ENCODE measurements around the gene SPTBN5. TPM values are rescaled to one million over a fixed set of nuclear protein-coding genes. Genes with fewer than 3 reads are reported as not detected.

SPTBN5 gene
- total RNA-seq, 2 experiments from 2014 or later, result 1.2 to 1.5 TPM

GRCh38 chr15:41865490-41866055 is 28.3 kb downstream of the SPTBN5 start:
- ChIA-PET CTCF (interaction anchor here (1.0 to 1.5 kb wide), 2 partner anchors 13 to 16 kb away, joined by 3 to 5 read pairs; no protein-coding TSS in a partner anchor), POLR2A (no interaction called here)
- Mint-ChIP-seq H3K36me3 (ENCODE audit: low read depth) (no peaks in the 10 kb centered on the region), H3K27me3 (no peaks in the 10 kb centered on the region), H3K4me3 (no peak overlapping the region), H3K4me1 (peaks cover 7% of the 10 kb centered on the region), H3K9me3 (no peaks in the 10 kb centered on the region), H3K27ac (no peak overlapping the region)
- no peak for DNase-seq

GRCh38 chr15:41862515-41863116 is 31.2 kb downstream of the SPTBN5 start:
- no peaks in the 10 kb centered on the region for H3K9me3 Mint-ChIP-seq
- DNase-seq, result no peak
- H3K4me3 Mint-ChIP-seq, result no peak overlapping the region
- H3K27ac Mint-ChIP-seq, result peak overlapping the region; percentile 11
- ChIA-PET POLR2A (no interaction called here), CTCF (interaction anchor here (0.6 to 1.9 kb wide), 5 partner anchors 11 to 52 kb away, joined by 3 to 6 read pairs (median 4); no protein-coding TSS in a partner anchor)
- H3K4me1 Mint-ChIP-seq, result peaks cover 12% of the 10 kb centered on the region
- H3K36me3 Mint-ChIP-seq (ENCODE audit: low read depth), result no peaks in the 10 kb centered on the region
- H3K27me3 Mint-ChIP-seq, result no peaks in the 10 kb centered on the region

- Mint-ChIP-seq H3K9me3 (no peaks in the 10 kb centered on the region), H3K4me1 (peaks cover 12% of the 10 kb centered on the region), H3K36me3 (ENCODE audit: low read depth) (no peaks in the 10 kb centered on the region), H3K27ac (no peak overlapping the region), H3K4me3 (no peak overlapping the region), H3K27me3 (no peaks in the 10 kb centered on the region)
- ChIA-PET CTCF (interaction anchor here (0.5 to 1.9 kb wide), 7 partner anchors 12 to 488 kb away, joined by 3 to 6 read pairs (median 4); no protein-coding TSS in a partner anchor), POLR2A (no interaction called here)
- DNase-seq, result no peak
Measured at GRCh38 chr15:41861736-41862356, 32.0 kb downstream of the SPTBN5 start.

- Mint-ChIP-seq H3K4me1 (peaks cover 12% of the 10 kb centered on the region), H3K9me3 (no peaks in the 10 kb centered on the region), H3K27ac (no peak overlapping the region), H3K4me3 (no peak overlapping the region), H3K27me3 (no peaks in the 10 kb centered on the region), H3K36me3 (ENCODE audit: low read depth) (no peaks in the 10 kb centered on the region)
- ChIA-PET CTCF (interaction anchor here (1.3 to 1.5 kb wide), 2 partner anchors 8 to 10 kb away, joined by 3 to 6 read pairs; no protein-coding TSS in a partner anchor), POLR2A (no interaction called here)
- no peak for DNase-seq
Measured at GRCh38 chr15:41860049-41860828, 33.6 kb downstream of the SPTBN5 start.

GRCh38 chr15:41858756-41859155 is 35.1 kb downstream of the SPTBN5 start:
- no peak for DNase-seq
- Mint-ChIP-seq H3K9me3 (no peaks in the 10 kb centered on the region), H3K27me3 (no peaks in the 10 kb centered on the region), H3K27ac (no peak overlapping the region), H3K36me3 (ENCODE audit: low read depth) (no peaks in the 10 kb centered on the region), H3K4me3 (no peak overlapping the region), H3K4me1 (peaks cover 12% of the 10 kb centered on the region)
- CTCF ChIA-PET, result interaction anchor here (1.2 to 1.5 kb wide), 3 partner anchors 11 to 85 kb away, joined by 3 to 6 read pairs (median 4); partner anchors contain the start of gene MAPKBP1
- POLR2A ChIA-PET, result no interaction called here

- H3K27me3 Mint-ChIP-seq, result no peaks in the 10 kb centered on the region
- ChIA-PET POLR2A (no interaction called here), CTCF (interaction anchor here (1.4 to 1.8 kb wide), 3 partner anchors 13 to 93 kb away, joined by 3 to 4 read pairs (median 3); no protein-coding TSS in a partner anchor)
- no peak overlapping the region for H3K4me3 Mint-ChIP-seq
- peaks cover 9% of the 10 kb centered on the region for H3K4me1 Mint-ChIP-seq
- no peaks in the 10 kb centered on the region for H3K9me3 Mint-ChIP-seq
- H3K27ac Mint-ChIP-seq, result peak overlapping the region; percentile 36
- no peaks in the 10 kb centered on the region for H3K36me3 Mint-ChIP-seq (ENCODE audit: low read depth)
- DNase-seq, result no peak
Measured at GRCh38 chr15:41857316-41857715, 36.5 kb downstream of the SPTBN5 start.

GRCh38 chr15:41856716-41857115 is 37.1 kb downstream of the SPTBN5 start:
- ChIA-PET POLR2A (no interaction called here), CTCF (interaction anchor here (1.0 to 1.8 kb wide), 3 partner anchors 19 to 93 kb away, joined by 3 read pairs; no protein-coding TSS in a partner anchor)
- no peaks in the 10 kb centered on the region for H3K27me3 Mint-ChIP-seq
- H3K4me3 Mint-ChIP-seq, result no peak overlapping the region
- peaks cover 9% of the 10 kb centered on the region for H3K4me1 Mint-ChIP-seq
- no peak for DNase-seq
- H3K9me3 Mint-ChIP-seq, result no peaks in the 10 kb centered on the region
- no peaks in the 10 kb centered on the region for H3K36me3 Mint-ChIP-seq (ENCODE audit: low read depth)
- H3K27ac Mint-ChIP-seq, result no peak overlapping the region

GRCh38 chr15:41856262-41856661 is 37.6 kb downstream of the SPTBN5 start:
- no peak for DNase-seq
- Mint-ChIP-seq H3K4me3 (no peak overlapping the region), H3K4me1 (peaks cover 9% of the 10 kb centered on the region), H3K9me3 (no peaks in the 10 kb centered on the region), H3K27me3 (no peaks in the 10 kb centered on the region), H3K36me3 (ENCODE audit: low read depth) (no peaks in the 10 kb centered on the region), H3K27ac (no peak overlapping the region)
- ChIA-PET CTCF (interaction anchor here (1.0 to 1.8 kb wide), 2 partner anchors 80 to 94 kb away, joined by 3 read pairs; no protein-coding TSS in a partner anchor), POLR2A (no interaction called here)

GRCh38 chr15:41855261-41855961 is 38.4 kb downstream of the SPTBN5 start:
- Mint-ChIP-seq H3K36me3 (ENCODE audit: low read depth) (no peaks in the 10 kb centered on the region), H3K27me3 (no peaks in the 10 kb centered on the region), H3K9me3 (no peaks in the 10 kb centered on the region), H3K4me1 (peaks cover 6% of the 10 kb centered on the region), H3K27ac (no peak overlapping the region), H3K4me3 (no peak overlapping the region)
- ChIA-PET POLR2A (no interaction called here), CTCF (interaction anchor here (1.0 to 1.8 kb wide), 2 partner anchors 79 to 95 kb away, joined by 3 read pairs; no protein-coding TSS in a partner anchor)
- no peak for DNase-seq

- Mint-ChIP-seq H3K4me3 (no peak overlapping the region), H3K27ac (no peak overlapping the region), H3K9me3 (no peaks in the 10 kb centered on the region), H3K4me1 (no peaks in the 10 kb centered on the region), H3K36me3 (ENCODE audit: low read depth) (no peaks in the 10 kb centered on the region), H3K27me3 (no peaks in the 10 kb centered on the region)
- ChIA-PET CTCF (interaction anchor here (0.9 to 3.0 kb wide), 3 partner anchors 14 to 46 kb away, joined by 3 to 9 read pairs (median 6); no protein-coding TSS in a partner anchor), POLR2A (no interaction called here)
- no peak for DNase-seq
Measured at GRCh38 chr15:41854443-41854842, 39.4 kb downstream of the SPTBN5 start.

GRCh38 chr15:41853831-41854230 is 40.0 kb downstream of the SPTBN5 start:
- Mint-ChIP-seq H3K9me3 (no peaks in the 10 kb centered on the region), H3K36me3 (ENCODE audit: low read depth) (no peaks in the 10 kb centered on the region), H3K4me1 (no peaks in the 10 kb centered on the region), H3K27ac (no peak overlapping the region), H3K4me3 (no peak overlapping the region), H3K27me3 (no peaks in the 10 kb centered on the region)
- ChIA-PET CTCF (interaction anchor here (0.5 to 3.0 kb wide), 6 partner anchors 15 to 647 kb away, joined by 3 to 9 read pairs (median 3); no protein-coding TSS in a partner anchor), POLR2A (no interaction called here)
- no peak for DNase-seq
